DOHH2 (cell line): ENCODE data around the gene GREB1.

ENCODE experiments used
- EZH2phosphoT487 ChIP-seq: fragments of 200-600 bp; sonication (generic); IDR thresholded peaks from 2 replicates; pipeline ENCODE4 v1.6.1; 2017; ENCODE audit warnings: borderline replicate concordance, mild to moderate bottlenecking, antibody characterized with exemption, low read length, moderate library complexity, mixed read lengths
- TF ChIP-seq, protein P1 (sequence below): fragments of 200-600 bp; sonication (generic); IDR thresholded peaks from one replicate; pipeline ENCODE4 v1.5.1; 2014; ENCODE audit warnings: antibody characterized with exemption, mild to moderate bottlenecking, low read depth, low read length; ENCODE audit not compliant: poor library complexity, severe bottlenecking

DNA sequence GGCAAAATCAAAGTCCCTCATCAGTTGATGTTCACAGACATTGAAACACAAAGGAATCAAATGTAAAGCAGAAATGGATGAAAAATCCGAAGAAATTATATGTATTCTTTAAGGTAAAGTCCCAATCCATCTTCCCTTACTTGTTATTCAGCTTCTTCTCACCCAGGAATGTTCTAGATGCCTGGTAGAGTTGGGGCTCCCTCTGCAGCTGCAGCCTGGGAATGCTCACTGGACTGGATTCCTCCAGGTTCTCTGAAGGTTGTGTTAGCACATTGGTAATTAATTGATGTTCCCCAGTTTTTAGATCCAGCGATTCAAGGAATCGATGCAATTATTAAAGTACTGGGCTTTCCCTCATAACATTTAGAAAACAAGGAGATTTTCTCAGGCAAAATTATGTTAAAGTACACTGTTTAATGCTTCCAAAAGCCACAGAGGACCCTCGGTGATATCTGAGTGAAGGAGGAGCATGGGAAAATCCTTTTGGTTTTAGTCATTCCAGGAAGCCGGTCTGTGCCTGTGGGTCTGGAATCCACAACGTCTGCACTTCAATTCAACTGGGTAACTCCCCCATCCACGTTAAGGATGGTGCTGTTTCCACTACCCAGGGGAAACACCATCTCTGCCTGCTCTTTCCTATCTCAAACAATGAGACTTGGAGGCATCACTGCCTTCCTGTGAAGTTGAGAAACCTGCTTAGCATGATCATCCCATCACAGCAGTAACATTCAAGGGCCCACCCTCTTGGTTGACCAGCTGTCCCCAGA is 114.2 kb downstream of the GREB1 start:
- TF ChIP-seq, protein P1, sequence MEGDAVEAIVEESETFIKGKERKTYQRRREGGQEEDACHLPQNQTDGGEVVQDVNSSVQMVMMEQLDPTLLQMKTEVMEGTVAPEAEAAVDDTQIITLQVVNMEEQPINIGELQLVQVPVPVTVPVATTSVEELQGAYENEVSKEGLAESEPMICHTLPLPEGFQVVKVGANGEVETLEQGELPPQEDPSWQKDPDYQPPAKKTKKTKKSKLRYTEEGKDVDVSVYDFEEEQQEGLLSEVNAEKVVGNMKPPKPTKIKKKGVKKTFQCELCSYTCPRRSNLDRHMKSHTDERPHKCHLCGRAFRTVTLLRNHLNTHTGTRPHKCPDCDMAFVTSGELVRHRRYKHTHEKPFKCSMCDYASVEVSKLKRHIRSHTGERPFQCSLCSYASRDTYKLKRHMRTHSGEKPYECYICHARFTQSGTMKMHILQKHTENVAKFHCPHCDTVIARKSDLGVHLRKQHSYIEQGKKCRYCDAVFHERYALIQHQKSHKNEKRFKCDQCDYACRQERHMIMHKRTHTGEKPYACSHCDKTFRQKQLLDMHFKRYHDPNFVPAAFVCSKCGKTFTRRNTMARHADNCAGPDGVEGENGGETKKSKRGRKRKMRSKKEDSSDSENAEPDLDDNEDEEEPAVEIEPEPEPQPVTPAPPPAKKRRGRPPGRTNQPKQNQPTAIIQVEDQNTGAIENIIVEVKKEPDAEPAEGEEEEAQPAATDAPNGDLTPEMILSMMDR, result no peak
- TF ChIP-seq EZH2phosphoT487, result no peak
